GM19455 (cell line): ENCODE data around the gene RGS3.
"Not testable (repeated sequence)": the region's sequence is repeated elsewhere in the genome, so short reads cannot be mapped to it uniquely, and the experiment has no call there.

Experiments
- ATAC-seq: cut with Tn5 transposase; IDR thresholded peaks from one replicate; pipeline ENCODE4 v1.9.1; 2021; ENCODE audit not compliant: unreplicated experiment

The RGS3 gene

GRCh38 chr9:113463418-113464285, at the start of gene RGS3:
TSS of gene RGS3 (plus strand) at chr9:113463727. CDS start at chr9:113463803, 76 bp downstream.
- no peak for ATAC-seq

- peak; percentile 96 for ATAC-seq
Observed at GRCh38 chr9:113416149-113416721, 47.3 kb upstream of the RGS3 start.

GRCh38 chr9:113417370-113417769, 46.2 kb upstream of the RGS3 start:
- ATAC-seq = no peak

- no peak for ATAC-seq
Observed at GRCh38 chr9:113421726-113422125, 41.8 kb upstream of the RGS3 start.

- no peak for ATAC-seq
Observed at GRCh38 chr9:113425072-113425471, 38.5 kb upstream of the RGS3 start.

- no peak for ATAC-seq
Observed at GRCh38 chr9:113426701-113427100, 36.8 kb upstream of the RGS3 start.

- no peak for ATAC-seq
Observed at GRCh38 chr9:113427629-113428028, 35.9 kb upstream of the RGS3 start.

GRCh38 chr9:113428062-113428615, 35.4 kb upstream of the RGS3 start:
- ATAC-seq = no peak

- ATAC-seq = no peak
Observed at GRCh38 chr9:113431191-113431590, 32.3 kb upstream of the RGS3 start.

GRCh38 chr9:113436728-113437515, 26.6 kb upstream of the RGS3 start:
- ATAC-seq = no peak

- ATAC-seq = not testable (repeated sequence)
Observed at GRCh38 chr9:113437716-113438115, 25.8 kb upstream of the RGS3 start.

GRCh38 chr9:113444736-113445135, 18.8 kb upstream of the RGS3 start:
- no peak for ATAC-seq

- no peak for ATAC-seq
Observed at GRCh38 chr9:113446323-113446740, 17.2 kb upstream of the RGS3 start.

GRCh38 chr9:113449376-113449775, 14.2 kb upstream of the RGS3 start:
- ATAC-seq = no peak

- ATAC-seq = no peak
Observed at GRCh38 chr9:113452113-113452605, 11.4 kb upstream of the RGS3 start.

GRCh38 chr9:113454914-113455761, 8.4 kb upstream of the RGS3 start:
- ATAC-seq = no peak

- no peak for ATAC-seq
Observed at GRCh38 chr9:113456235-113456634, 7.3 kb upstream of the RGS3 start.

- no peak for ATAC-seq
Observed at GRCh38 chr9:113461285-113461684, 2.2 kb upstream of the RGS3 start.

- ATAC-seq = no peak
Observed at GRCh38 chr9:113461943-113462342, 1.6 kb upstream of the RGS3 start.

GRCh38 chr9:113462781-113463286, 693 bp upstream of the RGS3 start:
- no peak for ATAC-seq
